Mucosa of rectum (tissue), 2 donors: ENCODE data around the gene DLG1.
"Not testable (repeated sequence)": the region's sequence is repeated elsewhere in the genome, so short reads cannot be mapped to it uniquely, and the experiment has no call there.

Experiments used
- H3K27ac ChIP-seq, 2 donors: one replicate each; pipeline ENCODE4 v1.7.0; 2013; ENCODE audit warnings: inconsistent platforms in 2 of 2, low read depth in 2 of 2, low read length in 2 of 2
- H3K27me3 ChIP-seq, 2 donors: one replicate each; pipeline ENCODE4 v1.7.0; 2013; ENCODE audit warnings: low read length in 2 of 2; ENCODE audit not compliant: control insufficient read depth in 2 of 2, insufficient read depth in 2 of 2
- H3K36me3 ChIP-seq, 2 donors: one replicate each; pipeline ENCODE4 v1.7.0; 2013; ENCODE audit warnings: low read length in 2 of 2; ENCODE audit not compliant: control insufficient read depth in 2 of 2, insufficient read depth in 2 of 2
- H3K4me1 ChIP-seq, 2 donors: one replicate each; pipeline ENCODE4 v1.7.0; 2013; ENCODE audit warnings: low read length in 2 of 2, mild to moderate bottlenecking in 1 of 2; ENCODE audit not compliant: control insufficient read depth in 2 of 2, insufficient read depth in 2 of 2
- H3K4me3 ChIP-seq, 2 donors: one replicate each; pipeline ENCODE4 v1.7.0; 2013; ENCODE audit warnings: low read length in 2 of 2
- H3K9ac ChIP-seq, 2 donors: one replicate each; pipeline ENCODE4 v1.7.0; 2013; ENCODE audit warnings: low read length in 2 of 2, low read depth in 1 of 2, mild to moderate bottlenecking in 1 of 2
- H3K9me3 ChIP-seq, 2 donors: one replicate each; pipeline ENCODE4 v1.7.0; 2013; ENCODE audit warnings: low read length in 2 of 2; ENCODE audit not compliant: control insufficient read depth in 2 of 2
- donor health status: healthy.
- donor health status: Normal muscosa, but diverticular disease.

Gene DLG1

DNA sequence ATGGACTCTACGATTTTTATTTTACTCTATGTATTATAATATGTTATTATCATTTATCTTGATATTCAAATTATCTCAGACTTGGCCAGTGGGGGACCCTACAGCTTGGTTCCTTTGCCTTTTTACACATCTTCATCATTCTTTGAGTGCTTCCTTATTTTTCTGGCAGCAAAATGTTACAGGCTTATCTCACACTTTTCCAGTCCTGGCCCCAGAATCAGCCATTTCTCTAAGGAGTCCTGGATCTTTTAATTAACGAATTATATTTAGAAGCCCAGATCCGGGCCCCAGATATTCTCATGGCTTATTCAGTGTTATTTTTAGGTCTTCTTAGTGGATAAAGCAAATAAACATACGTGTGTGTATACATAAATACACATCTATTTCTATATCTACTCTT is 236.0 kb downstream of the DLG1 start:
- no peaks in the 10 kb centered on the region for H3K4me1 ChIP-seq
- H3K36me3 ChIP-seq = peaks cover 35 to 36% of the 10 kb centered on the region in 2 donors
- H3K4me3 ChIP-seq = no peak overlapping the region
- H3K9ac ChIP-seq = no peak overlapping the region
- no peak overlapping the region for H3K27ac ChIP-seq
- H3K27me3 ChIP-seq = no peaks in the 10 kb centered on the region
- no peaks in the 10 kb centered on the region for H3K9me3 ChIP-seq

DNA sequence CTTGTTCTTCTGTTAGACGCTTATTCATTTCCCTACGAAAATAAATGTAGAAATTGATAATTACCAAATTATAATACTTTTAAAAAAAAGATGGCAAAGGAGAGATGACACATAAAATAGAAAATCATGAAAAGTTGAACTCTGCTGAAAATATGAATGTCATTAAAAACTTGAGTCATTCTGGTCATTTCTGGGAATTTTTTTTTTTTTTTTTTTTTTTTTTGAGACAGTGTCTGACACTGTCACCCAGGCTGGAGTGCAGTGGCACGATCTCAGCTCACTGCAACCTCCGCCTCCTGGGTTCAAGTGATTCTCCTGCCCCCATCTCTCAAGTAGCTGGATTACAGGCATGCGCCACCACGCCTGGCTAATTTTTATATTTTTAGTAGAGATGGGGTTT is 246.8 kb downstream of the DLG1 start:
- H3K27me3 ChIP-seq, H3K27ac ChIP-seq, H3K4me3 ChIP-seq, H3K9me3 ChIP-seq, H3K9ac ChIP-seq, H3K4me1 ChIP-seq: not testable (repeated sequence)
- peaks cover 25% of the 10 kb centered on the region in 2 donors for H3K36me3 ChIP-seq

DNA sequence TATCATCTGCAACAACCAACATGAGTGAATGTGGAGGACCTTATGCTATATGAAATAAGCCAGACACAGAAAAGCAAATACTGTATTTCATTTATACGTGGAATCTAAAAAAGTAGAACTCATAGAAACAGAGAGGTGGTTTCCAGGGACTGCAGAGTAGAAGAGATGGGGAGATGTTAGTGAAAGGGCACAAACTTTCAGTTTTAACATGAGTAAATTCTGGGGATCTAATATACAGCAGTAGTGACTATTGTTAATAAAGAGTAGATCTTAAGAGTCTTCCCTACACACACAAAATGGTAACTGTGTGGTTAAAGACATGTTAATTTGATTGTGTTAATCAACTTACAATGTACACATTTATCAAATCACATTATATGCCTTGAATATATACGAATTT is 247.9 kb downstream of the DLG1 start:
- Histone ChIP-seq H3K27ac (no peak overlapping the region), H3K4me1 (no peaks in the 10 kb centered on the region), H3K27me3 (no peaks in the 10 kb centered on the region), H3K9ac (no peak overlapping the region), H3K4me3 (no peak overlapping the region), H3K36me3 (peaks cover 28 to 32% of the 10 kb centered on the region in 2 donors), H3K9me3 (no peaks in the 10 kb centered on the region)

DNA sequence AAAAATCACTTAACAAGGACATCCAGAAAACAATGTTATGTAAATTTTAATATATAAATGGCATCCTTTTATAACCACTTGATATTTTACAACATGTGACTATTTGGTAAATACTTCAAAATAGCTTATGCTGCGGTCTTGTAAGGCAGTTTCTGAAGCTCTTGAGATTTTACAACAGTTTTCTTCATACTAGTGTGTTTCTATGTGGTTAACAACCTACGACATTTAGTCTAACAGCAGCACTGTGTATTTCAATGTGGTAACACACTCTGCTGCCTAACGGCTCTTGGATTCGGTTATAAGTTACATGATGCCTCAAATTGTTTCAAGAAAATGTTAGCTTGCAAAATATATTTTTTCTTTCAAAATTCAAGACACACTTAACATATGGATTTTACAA is 255.9 kb downstream of the DLG1 start:
- Histone ChIP-seq H3K9me3 (no peaks in the 10 kb centered on the region), H3K9ac (no peak overlapping the region), H3K27ac (no peak overlapping the region), H3K36me3 (peaks cover 22 to 38% of the 10 kb centered on the region in 2 donors), H3K27me3 (no peaks in the 10 kb centered on the region), H3K4me3 (no peak overlapping the region), H3K4me1 (no peaks in the 10 kb centered on the region)

DNA sequence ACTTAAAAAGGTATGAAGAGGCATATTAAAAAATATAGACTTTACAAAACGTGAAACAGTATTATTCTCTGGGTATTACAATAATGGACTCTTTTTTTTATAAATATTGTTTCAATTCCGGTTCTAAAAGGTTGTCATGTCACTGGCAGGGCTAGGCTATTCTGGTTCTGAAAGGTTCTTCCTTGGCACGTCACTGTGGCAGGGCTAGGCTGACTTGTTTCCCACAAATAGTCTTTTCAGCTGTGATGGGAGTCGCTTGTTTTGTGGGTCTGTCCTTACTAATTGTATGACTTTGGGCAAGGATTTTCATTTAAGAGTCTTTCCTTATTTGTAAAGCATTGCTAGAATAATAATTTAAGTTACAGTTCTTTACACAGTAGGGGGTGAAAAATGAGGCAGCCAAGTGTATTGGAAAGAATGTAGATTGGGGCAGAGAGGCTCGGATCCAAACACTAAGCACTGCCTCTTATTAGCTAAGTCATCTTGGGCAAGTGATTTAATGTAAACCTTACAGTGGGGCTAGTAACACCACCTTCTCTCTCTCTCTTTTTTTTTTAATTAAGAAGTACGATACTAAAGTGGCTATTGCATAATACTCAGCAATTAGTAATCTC is 256.4 kb downstream of the DLG1 start:
- no peak overlapping the region for H3K4me3 ChIP-seq
- H3K36me3 ChIP-seq = peaks cover 22 to 38% of the 10 kb centered on the region in 2 donors
- no peaks in the 10 kb centered on the region for H3K4me1 ChIP-seq
- H3K27ac ChIP-seq = no peak overlapping the region
- H3K9ac ChIP-seq = no peak overlapping the region
- no peaks in the 10 kb centered on the region for H3K27me3 ChIP-seq
- no peaks in the 10 kb centered on the region for H3K9me3 ChIP-seq

DNA sequence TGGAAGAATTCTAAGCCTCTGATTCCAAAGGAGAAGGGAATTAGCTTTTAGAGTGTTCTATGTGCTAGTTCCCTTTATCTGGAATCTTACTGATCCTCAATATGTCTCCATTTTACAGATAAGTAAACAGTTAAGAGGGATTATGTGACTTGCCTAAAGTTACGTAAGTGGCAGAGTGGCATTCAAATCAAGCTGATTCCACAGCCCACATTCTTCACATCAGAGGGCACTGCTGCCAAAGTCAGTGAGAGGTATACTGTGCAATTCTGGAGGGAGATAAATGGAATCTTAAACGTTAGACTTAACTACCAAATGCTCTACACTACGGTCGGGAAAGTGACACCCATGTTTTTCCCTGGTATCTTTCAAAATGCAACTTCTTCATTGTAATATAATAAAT is 257.8 kb downstream of the DLG1 start:
- Histone ChIP-seq H3K4me1 (no peaks in the 10 kb centered on the region), H3K36me3 (peaks cover 14 to 28% of the 10 kb centered on the region in 2 donors), H3K9ac (no peak overlapping the region), H3K27me3 (peaks cover 0 to under 1% of the 10 kb centered on the region in 2 donors), H3K4me3 (no peak overlapping the region), H3K27ac (no peak overlapping the region), H3K9me3 (no peaks in the 10 kb centered on the region)

DNA sequence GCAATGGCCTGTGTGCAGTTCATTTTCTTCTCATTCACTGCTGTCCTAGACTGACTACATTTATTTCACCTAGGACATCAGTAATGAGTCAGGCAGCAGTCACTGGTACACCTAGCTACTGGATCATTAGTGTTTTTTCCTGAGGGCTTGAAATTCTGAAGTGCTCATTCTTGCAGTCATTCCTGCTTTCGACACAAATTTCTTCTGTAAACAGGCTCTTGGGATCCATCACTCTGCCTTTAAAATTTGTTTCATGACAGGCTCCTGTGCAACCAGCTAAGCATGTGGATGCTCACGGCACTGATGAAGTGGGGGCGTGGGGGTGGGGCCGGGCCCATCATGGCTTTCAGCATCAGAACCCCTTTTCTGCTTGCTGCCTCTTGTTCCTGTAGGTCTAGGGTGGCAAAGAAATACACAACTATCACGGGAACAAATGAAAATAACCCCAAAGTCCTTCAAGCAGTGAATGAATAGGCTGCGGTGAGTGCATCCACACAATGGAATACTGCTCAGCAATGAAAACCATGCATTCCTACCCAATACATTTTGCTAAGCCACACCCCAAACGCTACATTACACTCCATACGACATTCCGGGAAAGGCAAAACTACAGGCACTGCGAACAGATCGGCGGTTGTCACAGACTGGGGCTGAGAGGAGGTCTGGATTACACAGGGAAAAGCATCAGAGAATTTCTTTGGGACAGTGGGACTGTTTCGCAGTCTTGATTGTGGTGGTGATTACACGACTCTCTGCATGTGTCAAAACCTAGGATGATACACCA is 259.5 kb downstream of the DLG1 start:
- peaks cover 0 to 6% of the 10 kb centered on the region in 2 donors for H3K27me3 ChIP-seq
- H3K4me3 ChIP-seq = no peak overlapping the region
- no peak overlapping the region for H3K27ac ChIP-seq
- H3K4me1 ChIP-seq = no peaks in the 10 kb centered on the region
- H3K36me3 ChIP-seq = peaks cover 3 to 16% of the 10 kb centered on the region in 2 donors
- H3K9ac ChIP-seq = no peak overlapping the region
- H3K9me3 ChIP-seq = no peaks in the 10 kb centered on the region

DNA sequence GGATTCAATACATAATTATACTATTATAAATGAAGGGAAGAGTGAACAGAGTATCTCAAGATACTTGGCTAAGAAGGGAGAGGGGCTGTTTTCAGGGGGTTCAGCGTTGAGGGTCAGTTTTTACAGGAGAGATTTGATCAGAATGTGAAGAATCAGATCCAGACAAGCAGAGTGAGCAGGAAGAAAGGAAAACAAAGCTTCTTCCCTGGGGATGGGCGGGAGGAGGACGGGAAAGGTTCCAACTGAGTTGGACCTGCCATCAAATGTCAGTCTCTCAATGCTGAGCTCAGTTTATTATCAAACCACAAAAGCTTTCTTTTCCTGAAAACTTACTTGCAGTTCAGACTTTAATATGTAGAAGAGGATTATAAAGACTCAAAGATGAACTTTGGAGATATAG is 262.8 kb downstream of the DLG1 start:
- Histone ChIP-seq H3K27ac (no peak overlapping the region), H3K9me3 (no peaks in the 10 kb centered on the region), H3K36me3 (no peaks in the 10 kb centered on the region), H3K27me3 (peaks cover 0 to 6% of the 10 kb centered on the region in 2 donors), H3K9ac (no peak overlapping the region), H3K4me1 (peaks cover 0 to 4% of the 10 kb centered on the region in 2 donors), H3K4me3 (no peak overlapping the region)

DNA sequence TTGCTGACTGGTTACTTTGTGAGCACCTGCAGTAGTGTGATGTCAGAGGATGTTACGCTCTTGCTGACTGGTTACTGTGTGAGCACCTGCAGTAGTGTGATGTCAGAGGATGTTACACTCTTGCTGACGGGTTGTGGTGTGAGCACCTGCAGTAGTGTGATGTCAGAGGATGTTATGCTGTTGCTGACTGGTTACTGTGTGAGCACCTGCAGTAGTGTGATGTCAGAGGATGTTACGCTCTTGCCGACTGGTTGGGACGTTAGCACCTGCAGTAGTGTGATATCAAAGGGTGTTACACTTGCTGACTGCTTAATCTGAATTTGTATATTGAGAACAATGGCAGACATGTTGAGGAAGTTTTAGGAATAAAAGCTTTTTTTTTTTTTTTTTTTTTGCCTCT is 263.6 kb downstream of the DLG1 start:
- not testable (repeated sequence) for H3K36me3 ChIP-seq

DNA sequence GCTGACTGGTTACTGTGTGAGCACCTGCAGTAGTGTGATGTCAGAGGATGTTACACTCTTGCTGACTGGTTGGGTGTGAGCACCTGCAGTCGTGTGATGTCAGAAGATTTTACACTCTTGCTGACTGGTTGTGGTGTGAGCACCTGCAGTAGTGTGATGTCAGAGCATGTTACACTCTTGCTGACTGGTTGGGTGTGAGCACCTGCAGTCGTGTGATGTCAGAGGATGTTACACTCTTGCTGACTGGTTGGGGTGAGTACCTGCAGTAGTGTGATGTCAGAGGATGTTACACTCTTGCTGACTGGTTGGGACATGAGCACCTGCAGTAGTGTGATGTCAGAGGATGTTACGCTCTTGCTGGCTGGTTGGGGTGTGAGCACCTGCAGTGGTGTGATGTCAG is 264.6 kb downstream of the DLG1 start:
- not testable (repeated sequence) for H3K9me3 ChIP-seq, H3K9ac ChIP-seq, H3K36me3 ChIP-seq, H3K27ac ChIP-seq, H3K4me3 ChIP-seq, H3K27me3 ChIP-seq
- peaks cover 5 to 13% of the 10 kb centered on the region in 2 donors for H3K4me1 ChIP-seq

More for the DNA sequence above, 263.6 kb downstream of the DLG1 start:
- not testable (repeated sequence) for H3K27me3 ChIP-seq, H3K4me1 ChIP-seq, H3K9me3 ChIP-seq, H3K4me3 ChIP-seq, H3K9ac ChIP-seq, H3K27ac ChIP-seq
